ENCODE data around the gene STPG1.

DNA sequence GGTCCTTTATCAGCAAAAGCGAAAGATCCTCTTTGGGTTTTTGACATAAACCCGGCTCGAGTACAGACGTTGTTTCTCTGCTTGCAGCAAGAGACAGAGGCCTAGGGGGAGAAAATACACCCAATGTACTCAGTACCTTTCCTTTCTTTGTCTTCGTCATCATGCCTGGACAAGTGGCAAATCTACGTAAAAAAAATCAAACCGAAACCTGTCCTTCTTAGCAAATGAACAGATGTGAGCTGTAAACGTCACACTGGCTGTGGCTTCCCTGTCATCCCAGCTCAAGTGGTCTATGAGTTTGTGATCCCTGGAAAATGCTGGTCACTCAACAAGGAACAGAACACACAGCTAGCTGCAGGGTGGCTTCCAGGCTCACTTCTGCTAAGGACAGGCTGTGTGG is 39.9 kb downstream of the STPG1 start:
- TF ChIP-seq, protein P1, sequence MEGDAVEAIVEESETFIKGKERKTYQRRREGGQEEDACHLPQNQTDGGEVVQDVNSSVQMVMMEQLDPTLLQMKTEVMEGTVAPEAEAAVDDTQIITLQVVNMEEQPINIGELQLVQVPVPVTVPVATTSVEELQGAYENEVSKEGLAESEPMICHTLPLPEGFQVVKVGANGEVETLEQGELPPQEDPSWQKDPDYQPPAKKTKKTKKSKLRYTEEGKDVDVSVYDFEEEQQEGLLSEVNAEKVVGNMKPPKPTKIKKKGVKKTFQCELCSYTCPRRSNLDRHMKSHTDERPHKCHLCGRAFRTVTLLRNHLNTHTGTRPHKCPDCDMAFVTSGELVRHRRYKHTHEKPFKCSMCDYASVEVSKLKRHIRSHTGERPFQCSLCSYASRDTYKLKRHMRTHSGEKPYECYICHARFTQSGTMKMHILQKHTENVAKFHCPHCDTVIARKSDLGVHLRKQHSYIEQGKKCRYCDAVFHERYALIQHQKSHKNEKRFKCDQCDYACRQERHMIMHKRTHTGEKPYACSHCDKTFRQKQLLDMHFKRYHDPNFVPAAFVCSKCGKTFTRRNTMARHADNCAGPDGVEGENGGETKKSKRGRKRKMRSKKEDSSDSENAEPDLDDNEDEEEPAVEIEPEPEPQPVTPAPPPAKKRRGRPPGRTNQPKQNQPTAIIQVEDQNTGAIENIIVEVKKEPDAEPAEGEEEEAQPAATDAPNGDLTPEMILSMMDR (IDR thresholded peaks at IDR 0.05; ENCODE audit: low read length), result no peak
- no peak for TF ChIP-seq EZH2phosphoT487 (IDR thresholded peaks at IDR 0.05; ENCODE audit: low read length)
